ENCODE results near the gene CNGA2.

Gene CNGA2

GRCh38 chrX:151713849-151714248 lies 20.7 kb upstream of the CNGA2 start:
- no peak for DNase-seq

GRCh38 chrX:151714362-151714761 lies 20.2 kb upstream of the CNGA2 start:
- no peak for DNase-seq

GRCh38 chrX:151715752-151716151 lies 18.8 kb upstream of the CNGA2 start, which contains the start of gene FATE1:
Gene FATE1 (plus strand): TSS chrX:151716035. CDS start chrX:151716120, 85 bp downstream.
- no peak for DNase-seq

- no peak for DNase-seq
These were observed 12.2 kb upstream of the CNGA2 start for GRCh38 chrX:151722241-151722846.

GRCh38 chrX:151723156-151723760 lies 11.3 kb upstream of the CNGA2 start:
- DNase-seq = no peak

GRCh38 chrX:151724563-151725337 lies 9.8 kb upstream of the CNGA2 start:
- DNase-seq = no peak

- no peak for DNase-seq
These were observed 9.3 kb upstream of the CNGA2 start for GRCh38 chrX:151725338-151725614.

GRCh38 chrX:151726751-151727150 lies 7.8 kb upstream of the CNGA2 start:
- DNase-seq = no peak

GRCh38 chrX:151727346-151727745 lies 7.2 kb upstream of the CNGA2 start:
- DNase-seq = no peak

GRCh38 chrX:151729056-151729725 lies 5.4 kb upstream of the CNGA2 start:
- DNase-seq = no peak

- no peak for DNase-seq
These were observed 673 bp downstream of the CNGA2 start for GRCh38 chrX:151735219-151735618.

- no peak for DNase-seq
These were observed 2.1 kb downstream of the CNGA2 start for GRCh38 chrX:151736685-151737084.

GRCh38 chrX:151737494-151737893 lies 2.9 kb downstream of the CNGA2 start:
- DNase-seq = no peak

- no peak for DNase-seq
These were observed 4.2 kb downstream of the CNGA2 start for GRCh38 chrX:151738751-151739150.

GRCh38 chrX:151741606-151742005 lies 7.1 kb downstream of the CNGA2 start:
- no peak for DNase-seq

- no peak for DNase-seq
These were observed 7.8 kb downstream of the CNGA2 start for GRCh38 chrX:151742311-151742710.

GRCh38 chrX:151743651-151744470 lies 9.3 kb downstream of the CNGA2 start:
- no peak for DNase-seq

GRCh38 chrX:151745651-151746050 lies 11.1 kb downstream of the CNGA2 start:
- no peak for DNase-seq

GRCh38 chrX:151746502-151746901 lies 12.0 kb downstream of the CNGA2 start:
- DNase-seq = no peak

- DNase-seq = no peak
These were observed 16.0 kb downstream of the CNGA2 start for GRCh38 chrX:151750511-151750910.

- no peak for DNase-seq
These were observed 18.3 kb downstream of the CNGA2 start for GRCh38 chrX:151752847-151753246.

GRCh38 chrX:151753313-151754046 lies 18.9 kb downstream of the CNGA2 start:
- no peak for DNase-seq
